Retinal pigment epithelial cell (primary cell): ENCODE measurements around the gene TNFRSF18.

Experiments
- DNase-seq: peaks from one replicate; pipeline ENCODE4 v3.0.0-alpha.2; 2010; ENCODE audit warnings: low read depth
- H3K4me3 ChIP-seq: 2 replicates; pipeline ENCODE4 v1.5.1; 2011; ENCODE audit warnings: mild to moderate bottlenecking, low read length, control low read depth, moderate library complexity
- CTCF ChIP-seq: conservative IDR thresholded peaks from 2 replicates; pipeline ENCODE4 v1.5.1; 2011; ENCODE audit warnings: low read depth, low read length, control low read depth, inconsistent platforms

The TNFRSF18 gene

GRCh38 chr1:1155258-1155657 is 51.1 kb downstream of the TNFRSF18 start:
- no peak for DNase-seq
- no peak overlapping the region for H3K4me3 ChIP-seq
- no peak for TF ChIP-seq CTCF

- no peak for TF ChIP-seq CTCF
- no peak for DNase-seq
- H3K4me3 ChIP-seq: no peak overlapping the region
These were observed 52.5 kb downstream of the TNFRSF18 start for GRCh38 chr1:1153874-1154273.
